ENCODE data around the gene SDHAF1. TPM values are rescaled to one million over a fixed set of nuclear protein-coding genes. Genes with fewer than 3 reads are reported as not detected.
A peak's percentile ranks its signal among the peaks of the same experiment; 100 is the strongest.
"Not testable (repeated sequence)": the region's sequence is repeated elsewhere in the genome, so short reads cannot be mapped to it uniquely, and the experiment has no call there.

Gene SDHAF1
- total RNA-seq, 2 donors from 2014 or later = 19.6 to 20.0 TPM

GRCh38 chr19:36009633-36010379 lies 14.8 kb downstream of the SDHAF1 start:
- no peak for ATAC-seq
- intact Hi-C loops (cut with DNase I, micrococcal nuclease) = no loop called here
- no peak for DNase-seq

GRCh38 chr19:36010402-36010801 lies 15.4 kb downstream of the SDHAF1 start:
- ATAC-seq (no peak), DNase-seq (no peak)
- intact Hi-C loops (cut with DNase I, micrococcal nuclease) = no loop called here

GRCh38 chr19:36013280-36014011 lies 18.5 kb downstream of the SDHAF1 start:
- DNase-seq (peak in 1 of 2 donors; percentile 41), ATAC-seq (no peak)
- intact Hi-C loops (cut with DNase I, micrococcal nuclease) = no loop called here

DNA sequence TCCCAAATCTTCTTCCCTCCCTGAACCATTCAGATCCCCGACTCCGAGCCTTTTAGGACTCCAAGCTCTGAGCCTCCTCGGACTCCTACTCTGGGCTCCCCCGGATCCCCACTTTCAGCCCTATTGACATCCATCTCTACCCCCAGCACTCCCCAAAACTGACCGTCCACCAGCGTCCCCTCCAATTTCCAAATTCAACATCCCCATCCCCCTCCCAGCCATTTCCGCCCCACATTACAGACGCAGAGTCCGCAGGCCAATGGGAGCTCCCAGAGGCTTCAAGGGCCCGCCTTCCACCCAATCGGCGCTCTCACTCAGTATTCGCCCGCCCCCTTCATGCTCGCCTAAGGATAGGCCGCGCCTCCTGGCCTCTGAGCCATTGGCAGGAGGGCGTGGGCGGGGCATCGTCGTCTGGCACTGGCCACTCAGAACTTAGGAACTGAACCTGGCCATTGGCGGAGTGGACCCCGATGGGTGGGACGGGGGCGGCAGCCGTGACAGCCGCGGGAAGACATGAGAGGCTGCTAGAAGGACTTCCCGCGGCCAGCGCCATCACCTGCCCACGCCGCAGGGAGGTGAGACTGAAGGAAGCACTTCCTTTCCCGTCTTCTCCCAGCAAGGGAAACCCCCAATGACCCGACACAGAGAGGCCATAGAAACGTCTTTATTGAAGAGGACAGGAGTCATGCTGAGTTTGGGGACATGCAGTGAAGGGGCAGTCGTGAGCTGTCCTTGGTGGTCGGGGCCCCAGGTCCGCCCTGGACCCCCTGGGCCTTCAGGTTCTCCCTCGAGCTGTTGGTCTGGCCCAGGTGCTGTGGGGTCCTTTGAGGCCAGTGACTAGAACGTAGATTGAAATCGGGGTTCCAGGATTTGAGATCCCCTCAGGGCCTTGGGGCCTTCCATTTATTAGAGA lies 19.3 kb downstream of the SDHAF1 start, which contains the start of gene ALKBH6:
TSS of gene ALKBH6 (minus strand) at position 202 of the 913 bp plus-strand sequence. CDS start 816 bp downstream, outside the sequence.
- ATAC-seq (peak; percentile 96), DNase-seq (peak; percentile 100)
- intact Hi-C loops (cut with DNase I, micrococcal nuclease) = no loop called here

GRCh38 chr19:36019061-36019670 lies 24.2 kb downstream of the SDHAF1 start:
- no peak for DNase-seq
- ATAC-seq = no peak
- intact Hi-C loops (cut with DNase I, micrococcal nuclease) = no loop called here

DNA sequence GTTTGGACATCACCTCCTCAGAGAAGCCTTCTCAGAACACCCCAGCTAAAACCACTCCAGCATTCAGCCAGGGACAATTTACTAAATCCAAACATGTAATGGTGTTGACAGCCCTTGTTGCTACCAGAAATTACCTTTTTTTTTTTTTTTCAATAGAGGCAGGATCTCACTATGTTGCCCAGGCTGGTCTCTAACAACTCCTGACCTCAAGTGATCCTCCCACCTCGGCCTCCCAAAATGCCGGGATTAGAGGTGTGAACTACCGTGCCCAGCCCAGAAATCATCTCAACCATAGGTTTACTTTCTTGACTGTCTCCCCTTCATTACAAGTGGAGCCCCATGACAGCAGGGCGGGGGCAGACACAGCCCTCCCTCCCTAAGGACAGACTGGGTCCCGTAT lies 28.4 kb downstream of the SDHAF1 start:
- DNase-seq (no peak), ATAC-seq (no peak)
- intact Hi-C loops (cut with DNase I, micrococcal nuclease) = no loop called here

DNA sequence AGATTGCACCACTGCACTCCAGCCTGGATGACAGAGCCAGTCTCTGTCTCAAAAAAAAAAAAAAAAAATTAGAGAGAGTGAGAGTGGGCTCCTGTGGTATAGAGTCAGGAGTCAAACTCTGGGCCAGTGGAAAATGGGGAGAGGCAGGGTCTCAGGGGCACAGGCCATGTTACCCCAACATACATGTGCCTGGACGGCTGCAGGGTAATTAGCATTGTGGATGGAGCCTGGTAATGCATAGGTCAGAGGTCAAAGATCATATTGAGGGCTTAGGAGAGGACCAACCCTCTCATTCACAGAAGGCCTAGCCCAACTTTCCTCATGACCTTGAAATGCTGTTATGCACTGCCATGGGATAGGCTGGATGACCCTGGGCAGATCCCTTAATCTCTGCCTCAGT lies 30.6 kb downstream of the SDHAF1 start:
- intact Hi-C loops (cut with DNase I, micrococcal nuclease) = no loop called here
- no peak for ATAC-seq
- no peak for DNase-seq

DNA sequence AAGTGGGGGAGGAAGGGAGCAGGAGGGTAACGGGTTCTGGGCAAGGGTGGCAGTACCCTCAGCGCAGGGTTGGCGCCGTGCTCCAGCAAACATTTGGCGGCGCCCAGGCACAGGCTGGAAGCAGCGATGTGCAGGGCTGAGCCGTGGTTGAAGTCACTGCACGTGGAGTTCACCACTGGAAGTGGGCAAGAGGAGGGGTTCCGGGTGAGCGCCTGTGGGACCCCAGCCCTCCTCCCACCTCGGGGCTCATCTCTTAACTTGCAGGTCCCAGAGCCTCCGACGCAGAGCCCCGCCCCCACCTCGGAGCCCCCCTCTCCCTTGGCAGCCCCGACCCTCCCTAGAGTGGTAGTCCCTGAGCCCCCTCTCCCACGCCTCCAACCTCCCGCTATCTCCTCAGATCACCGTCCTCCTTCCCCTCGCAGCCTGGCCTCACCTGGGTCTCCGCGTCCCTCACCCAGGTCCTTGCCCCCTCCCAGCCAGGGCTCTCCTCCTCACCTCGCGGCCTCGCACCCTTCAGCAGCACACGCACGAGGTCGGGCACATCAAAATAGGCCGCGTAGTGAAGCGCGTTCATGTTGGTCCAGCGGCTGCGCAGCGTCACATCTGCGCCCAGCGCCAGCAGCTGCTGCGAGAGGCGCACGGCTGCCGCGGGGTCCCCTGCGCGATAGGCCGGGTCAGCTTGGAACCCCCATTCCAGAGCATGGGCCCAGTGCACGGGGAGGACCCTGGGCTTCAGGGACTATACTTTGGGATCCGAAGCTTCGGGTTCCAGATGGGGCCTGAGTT lies 31.3 kb downstream of the SDHAF1 start:
- intact Hi-C loops (cut with DNase I, micrococcal nuclease) = no loop called here
- ATAC-seq (no peak), DNase-seq (no peak)

GRCh38 chr19:36027696-36028095 lies 32.7 kb downstream of the SDHAF1 start:
- DNase-seq (no peak), ATAC-seq (no peak)
- intact Hi-C loops (cut with DNase I, micrococcal nuclease) = no loop called here

DNA sequence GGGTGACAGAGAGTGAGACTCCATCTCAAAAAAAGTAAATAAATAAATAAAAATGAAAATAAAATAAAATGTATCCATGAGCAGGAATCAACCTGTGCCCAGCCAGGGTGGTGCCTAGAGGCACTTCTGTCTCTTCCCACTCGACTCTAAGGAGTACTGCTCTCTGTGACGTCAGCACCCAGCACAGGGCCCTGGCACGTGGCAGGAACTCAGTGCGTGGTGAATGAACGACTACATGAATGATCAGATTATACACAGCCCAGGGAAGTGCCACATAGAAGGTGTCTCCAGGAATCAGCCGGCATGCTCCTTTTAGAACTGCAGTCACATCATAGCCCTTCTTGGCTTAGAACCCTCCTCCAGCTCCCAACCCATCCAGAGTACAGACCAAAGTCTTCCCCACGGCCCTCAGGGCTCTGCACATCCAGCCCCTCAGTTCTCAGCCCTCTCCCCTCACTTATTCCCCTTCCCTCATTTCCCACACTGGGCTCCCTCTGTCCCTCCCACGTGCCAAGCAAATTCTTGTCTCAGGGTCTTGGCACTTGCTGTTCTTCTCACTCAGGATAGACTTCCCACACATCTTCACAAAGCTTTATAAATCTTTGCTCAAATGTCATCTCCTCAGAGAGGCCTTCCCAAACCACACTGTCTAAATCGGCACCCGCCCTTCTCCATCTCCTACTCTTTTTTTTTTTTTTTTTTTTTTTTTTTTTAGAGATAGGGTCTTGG lies 33.5 kb downstream of the SDHAF1 start:
- ATAC-seq (no peak), DNase-seq (no peak)
- intact Hi-C loops (cut with DNase I, micrococcal nuclease) = no loop called here

DNA sequence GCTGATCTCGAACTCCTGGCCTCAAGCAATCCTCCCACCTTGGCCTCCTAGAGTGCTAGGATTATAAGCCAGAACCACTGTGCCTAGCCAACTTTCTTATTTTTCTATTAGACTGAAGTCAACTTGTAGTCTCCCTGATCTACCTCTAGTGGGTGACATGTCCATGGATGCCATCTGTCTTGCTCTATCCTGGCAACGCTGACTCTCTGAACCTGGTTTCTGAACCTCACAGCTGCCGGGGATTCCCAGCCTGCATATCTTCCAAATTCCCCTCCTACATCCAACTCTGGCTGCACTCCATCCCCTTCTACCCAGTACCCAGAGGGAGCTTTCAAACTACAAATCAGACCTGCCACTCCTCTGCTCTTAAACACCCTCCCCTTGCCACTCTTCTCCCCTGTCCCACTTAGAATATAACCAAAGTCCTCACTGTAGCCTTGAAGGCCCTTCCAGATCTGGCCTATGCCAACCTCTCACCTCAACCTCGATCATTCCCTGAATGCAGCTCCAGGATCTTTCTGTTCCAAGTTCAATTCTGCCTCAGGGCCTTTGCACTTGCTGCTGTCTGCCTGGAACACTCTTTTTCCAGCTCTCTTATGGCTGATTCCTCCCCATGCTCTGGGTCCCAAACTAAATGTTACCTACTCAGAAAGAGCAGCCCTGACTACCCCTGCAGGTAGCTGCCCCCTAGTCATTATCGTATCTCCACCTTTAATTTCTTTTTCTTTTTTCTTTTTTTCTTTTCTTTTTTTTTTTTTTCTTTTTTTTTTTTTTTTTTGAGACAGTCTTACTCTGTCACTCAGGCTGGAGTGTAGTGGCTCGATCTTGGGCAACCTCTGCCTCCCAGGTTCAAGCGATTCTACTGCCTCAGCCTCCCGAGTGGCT lies 35.5 kb downstream of the SDHAF1 start:
- DNase-seq (no peak), ATAC-seq (no peak)
- intact Hi-C loops (cut with DNase I, micrococcal nuclease) = no loop called here

DNA sequence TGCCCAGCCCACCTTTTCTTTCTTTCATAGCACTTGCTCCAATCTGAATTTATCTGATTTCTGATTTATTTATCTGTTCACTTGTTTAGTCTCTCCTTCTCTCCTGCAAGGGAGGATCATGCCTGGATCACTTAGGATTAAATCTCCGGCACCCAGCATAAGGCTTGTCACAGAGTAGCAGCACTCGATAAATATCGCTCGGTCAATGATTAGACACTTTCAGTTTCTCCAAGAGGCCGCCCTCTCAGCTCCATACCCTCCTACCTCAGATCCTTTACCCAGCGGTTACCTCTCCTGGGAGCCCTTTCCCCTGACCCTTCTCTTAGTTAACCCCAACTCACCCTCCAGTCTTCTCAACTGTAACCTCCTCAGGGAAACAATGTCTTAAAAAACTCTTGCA lies 36.3 kb downstream of the SDHAF1 start:
- DNase-seq = no peak
- intact Hi-C loops (cut with DNase I, micrococcal nuclease) = no loop called here
- no peak for ATAC-seq

DNA sequence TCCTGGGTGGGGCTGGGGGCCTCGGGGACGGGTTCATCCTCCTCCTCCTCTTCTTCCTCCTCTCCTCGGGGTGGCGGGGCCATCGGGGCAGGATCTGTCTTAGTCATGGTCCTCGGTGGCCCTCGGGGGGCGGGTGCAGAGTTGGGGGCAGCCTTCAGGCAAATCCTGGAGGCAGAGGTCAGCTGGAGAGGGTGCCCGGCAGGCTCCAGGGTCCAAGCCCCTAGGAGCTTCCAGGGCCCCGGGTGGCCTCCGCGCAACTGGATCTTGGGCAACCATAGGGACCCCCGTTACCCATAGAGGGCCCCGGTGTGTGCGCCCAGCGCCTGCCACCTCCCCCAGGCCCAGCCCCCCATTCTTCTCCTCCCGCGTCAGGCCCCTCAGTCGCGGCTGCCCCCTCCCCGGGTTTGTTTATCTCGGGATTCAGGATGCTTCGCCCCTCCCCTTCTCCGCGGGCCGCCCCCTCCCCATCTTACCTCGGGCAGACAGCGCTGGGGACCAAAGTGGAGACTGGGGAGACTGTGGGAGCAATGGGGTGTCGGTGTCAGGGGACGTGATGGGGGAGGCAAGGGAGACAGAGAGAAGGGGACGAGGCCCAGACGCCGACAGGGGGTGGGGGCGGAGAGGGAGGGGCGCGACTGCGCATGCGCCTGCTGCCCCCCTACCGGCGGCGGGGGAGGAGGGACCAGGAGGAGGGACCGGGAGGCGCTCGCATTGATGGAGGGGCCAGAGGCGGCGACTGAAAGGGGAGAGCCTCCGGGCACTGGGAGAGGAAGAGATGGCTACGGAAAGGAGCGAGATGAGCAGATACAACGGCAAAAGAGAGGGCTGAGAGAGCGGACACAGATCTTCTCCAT lies 37.5 kb downstream of the SDHAF1 start, which contains the start of gene CLIP3:
TSS of gene CLIP3 (minus strand) at position 623 of the 854 bp plus-strand sequence. CDS start at position 107, 516 bp downstream.
- ATAC-seq = no peak
- DNase-seq = peak; percentile 38 to 49
- intact Hi-C loops (cut with DNase I, micrococcal nuclease) = no loop called here

DNA sequence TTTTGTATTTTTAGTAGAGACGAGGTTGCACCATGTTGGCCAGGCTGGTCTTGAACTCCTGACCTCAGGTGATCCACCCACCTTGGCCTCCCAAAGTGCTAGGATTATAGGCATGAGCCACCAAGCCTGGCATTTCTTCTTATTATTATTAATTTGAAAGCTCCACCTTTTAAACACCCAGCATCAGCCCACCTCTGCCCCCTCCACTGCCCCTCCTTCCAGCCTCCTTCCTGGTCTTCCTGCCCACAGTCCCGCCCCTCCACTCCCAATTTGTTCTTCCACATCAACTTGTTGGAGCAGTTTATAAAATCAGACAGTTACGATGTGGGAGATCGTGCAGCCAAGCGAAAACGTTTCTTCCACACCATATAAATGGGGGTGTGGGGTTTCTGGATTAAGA lies 45.5 kb downstream of the SDHAF1 start:
- DNase-seq = no peak
- intact Hi-C loops (cut with DNase I, micrococcal nuclease) = no loop called here
- ATAC-seq = no peak

DNA sequence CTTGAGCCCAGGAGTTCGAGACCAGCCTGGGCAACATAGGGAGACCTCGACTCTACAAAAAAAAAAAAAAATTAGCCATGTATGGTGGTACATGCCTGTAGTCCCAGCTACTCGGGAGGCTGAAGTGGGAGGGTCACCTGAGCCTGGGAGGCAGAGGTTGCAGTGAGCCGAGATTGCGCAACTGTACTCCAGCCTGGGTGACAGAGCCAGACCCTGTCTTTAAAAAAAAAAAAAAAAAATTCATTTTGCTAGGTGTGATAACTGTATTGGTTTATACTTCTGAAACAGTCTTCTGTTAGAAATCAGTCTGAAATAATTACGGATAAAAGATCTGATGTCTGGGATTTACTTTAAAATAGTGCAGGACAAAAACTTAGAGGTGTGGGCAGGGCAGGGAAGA lies 46.1 kb downstream of the SDHAF1 start:
- DNase-seq; ATAC-seq; intact Hi-C loops (cut with DNase I, micrococcal nuclease): not testable (repeated sequence)

DNA sequence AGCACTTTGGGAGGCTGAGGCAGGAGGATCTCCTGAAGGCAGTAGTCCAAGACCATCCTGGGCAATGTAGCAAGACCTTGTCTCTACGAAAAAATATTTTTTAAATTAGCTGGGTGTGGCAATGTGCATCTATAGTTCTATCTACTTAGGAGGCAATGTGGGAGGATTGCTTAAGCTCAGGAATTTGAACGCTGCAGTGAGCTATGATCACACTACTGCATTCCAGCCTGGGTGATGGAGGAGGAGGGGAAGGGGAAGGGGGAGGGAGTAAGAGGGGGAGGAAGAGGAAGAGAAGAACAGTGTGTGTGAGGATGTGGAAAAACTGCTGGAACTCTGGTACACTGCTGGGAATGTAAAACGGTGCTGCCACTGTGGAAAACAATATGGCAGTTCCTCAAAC lies 46.8 kb downstream of the SDHAF1 start:
- intact Hi-C loops (cut with DNase I, micrococcal nuclease) = no loop called here
- no peak for DNase-seq
- no peak for ATAC-seq
